BE2C (cell line): ENCODE data around the gene HEPACAM.

Source experiments
- DNase-seq: peaks from one replicate; pipeline ENCODE4 v3.0.0-alpha.2; 2020
- H3K27me3 ChIP-seq: fragments of 250-450 bp; sonication (Bioruptor Pico); 2 replicates; pipeline ENCODE4 v1.5.1; 2020; ENCODE audit warnings: mild to moderate bottlenecking
- H3K36me3 ChIP-seq: fragments of 250-450 bp; sonication (Bioruptor Pico); 2 replicates; pipeline ENCODE4 v1.5.1; 2020; ENCODE audit warnings: mild to moderate bottlenecking
- H3K4me1 ChIP-seq: fragments of 250-450 bp; sonication (Bioruptor Pico); 2 replicates; pipeline ENCODE4 v1.5.1; 2020
- H3K4me3 ChIP-seq: 2 replicates; pipeline ENCODE4 v1.5.1; 2011; ENCODE audit warnings: low read depth, low read length
- H3K9me3 ChIP-seq: fragments of 250-450 bp; sonication (Bioruptor Pico); 2 replicates; pipeline ENCODE4 v1.5.1; 2020
- TF ChIP-seq, protein P1 (sequence below): IDR thresholded peaks from 2 replicates; pipeline ENCODE4 v1.5.1; 2012; ENCODE audit warnings: mild to moderate bottlenecking, low read depth, low read length

Gene HEPACAM

GRCh38 chr11:124945826-124946225 lies 10.0 kb upstream of the HEPACAM start:
- Histone ChIP-seq H3K27me3 (peaks cover 22% of the 10 kb centered on the region), H3K4me1 (no peaks in the 10 kb centered on the region), H3K4me3 (no peak overlapping the region), H3K36me3 (no peaks in the 10 kb centered on the region), H3K9me3 (no peaks in the 10 kb centered on the region)
- TF ChIP-seq, protein P1, sequence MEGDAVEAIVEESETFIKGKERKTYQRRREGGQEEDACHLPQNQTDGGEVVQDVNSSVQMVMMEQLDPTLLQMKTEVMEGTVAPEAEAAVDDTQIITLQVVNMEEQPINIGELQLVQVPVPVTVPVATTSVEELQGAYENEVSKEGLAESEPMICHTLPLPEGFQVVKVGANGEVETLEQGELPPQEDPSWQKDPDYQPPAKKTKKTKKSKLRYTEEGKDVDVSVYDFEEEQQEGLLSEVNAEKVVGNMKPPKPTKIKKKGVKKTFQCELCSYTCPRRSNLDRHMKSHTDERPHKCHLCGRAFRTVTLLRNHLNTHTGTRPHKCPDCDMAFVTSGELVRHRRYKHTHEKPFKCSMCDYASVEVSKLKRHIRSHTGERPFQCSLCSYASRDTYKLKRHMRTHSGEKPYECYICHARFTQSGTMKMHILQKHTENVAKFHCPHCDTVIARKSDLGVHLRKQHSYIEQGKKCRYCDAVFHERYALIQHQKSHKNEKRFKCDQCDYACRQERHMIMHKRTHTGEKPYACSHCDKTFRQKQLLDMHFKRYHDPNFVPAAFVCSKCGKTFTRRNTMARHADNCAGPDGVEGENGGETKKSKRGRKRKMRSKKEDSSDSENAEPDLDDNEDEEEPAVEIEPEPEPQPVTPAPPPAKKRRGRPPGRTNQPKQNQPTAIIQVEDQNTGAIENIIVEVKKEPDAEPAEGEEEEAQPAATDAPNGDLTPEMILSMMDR: no peak
- no peak for DNase-seq

- Histone ChIP-seq H3K4me3 (no peak overlapping the region), H3K4me1 (no peaks in the 10 kb centered on the region), H3K36me3 (no peaks in the 10 kb centered on the region), H3K27me3 (peaks cover 24% of the 10 kb centered on the region), H3K9me3 (no peaks in the 10 kb centered on the region)
- DNase-seq: no peak
- TF ChIP-seq, protein P1: no peak
Measured at GRCh38 chr11:124944565-124944964, 8.7 kb upstream of the HEPACAM start.

DNA sequence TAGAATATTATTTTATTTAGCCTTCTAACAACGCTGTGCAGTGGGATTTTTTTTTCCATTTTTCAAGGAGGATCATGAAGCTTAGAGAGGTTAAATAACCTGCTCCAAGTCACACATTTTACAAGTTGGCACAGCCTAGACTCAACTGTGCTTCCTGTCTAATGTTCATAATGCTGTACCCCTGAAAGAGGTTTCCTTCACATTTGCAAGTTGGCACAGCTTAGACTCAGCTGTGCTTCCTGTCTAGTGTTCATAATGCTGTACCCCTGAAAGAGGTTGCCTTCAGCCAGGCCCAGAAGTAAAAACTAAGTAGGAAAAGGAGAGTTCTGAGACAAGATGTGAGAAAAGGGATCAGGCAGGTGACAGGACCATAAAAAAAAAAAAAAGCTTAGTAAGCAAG lies 7.9 kb upstream of the HEPACAM start:
- H3K27me3 ChIP-seq: peaks cover 27% of the 10 kb centered on the region
- H3K4me1 ChIP-seq: no peaks in the 10 kb centered on the region
- H3K36me3 ChIP-seq: no peaks in the 10 kb centered on the region

DNA sequence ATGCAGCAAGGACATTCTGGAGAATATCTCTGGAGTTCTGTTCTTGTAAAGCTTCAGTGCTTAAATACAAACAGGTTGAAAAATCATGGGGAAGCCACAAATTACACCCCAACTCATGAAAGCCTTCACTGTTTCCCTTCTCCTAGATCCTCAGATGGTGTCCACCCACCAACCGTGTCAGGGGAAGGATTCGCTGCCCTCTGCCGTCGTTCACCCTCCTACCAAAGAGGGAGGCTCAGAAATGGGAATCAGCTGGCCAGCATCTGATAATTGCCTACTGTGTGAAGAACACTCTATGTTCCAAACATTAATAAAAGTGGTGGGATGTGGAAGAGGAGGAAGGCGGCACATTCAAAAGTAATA lies 7.4 kb upstream of the HEPACAM start:
- TF ChIP-seq, protein P1: no peak
- peaks cover 24% of the 10 kb centered on the region for H3K27me3 ChIP-seq
- no peak for DNase-seq
- H3K4me1 ChIP-seq: no peaks in the 10 kb centered on the region
- H3K4me3 ChIP-seq: no peak overlapping the region
- no peaks in the 10 kb centered on the region for H3K9me3 ChIP-seq
- H3K36me3 ChIP-seq: no peaks in the 10 kb centered on the region

More for the DNA sequence above, 7.9 kb upstream of the HEPACAM start:
- DNase-seq: no peak
- Histone ChIP-seq H3K9me3 (no peaks in the 10 kb centered on the region), H3K4me3 (no peak overlapping the region)
- TF ChIP-seq, protein P1: no peak

DNA sequence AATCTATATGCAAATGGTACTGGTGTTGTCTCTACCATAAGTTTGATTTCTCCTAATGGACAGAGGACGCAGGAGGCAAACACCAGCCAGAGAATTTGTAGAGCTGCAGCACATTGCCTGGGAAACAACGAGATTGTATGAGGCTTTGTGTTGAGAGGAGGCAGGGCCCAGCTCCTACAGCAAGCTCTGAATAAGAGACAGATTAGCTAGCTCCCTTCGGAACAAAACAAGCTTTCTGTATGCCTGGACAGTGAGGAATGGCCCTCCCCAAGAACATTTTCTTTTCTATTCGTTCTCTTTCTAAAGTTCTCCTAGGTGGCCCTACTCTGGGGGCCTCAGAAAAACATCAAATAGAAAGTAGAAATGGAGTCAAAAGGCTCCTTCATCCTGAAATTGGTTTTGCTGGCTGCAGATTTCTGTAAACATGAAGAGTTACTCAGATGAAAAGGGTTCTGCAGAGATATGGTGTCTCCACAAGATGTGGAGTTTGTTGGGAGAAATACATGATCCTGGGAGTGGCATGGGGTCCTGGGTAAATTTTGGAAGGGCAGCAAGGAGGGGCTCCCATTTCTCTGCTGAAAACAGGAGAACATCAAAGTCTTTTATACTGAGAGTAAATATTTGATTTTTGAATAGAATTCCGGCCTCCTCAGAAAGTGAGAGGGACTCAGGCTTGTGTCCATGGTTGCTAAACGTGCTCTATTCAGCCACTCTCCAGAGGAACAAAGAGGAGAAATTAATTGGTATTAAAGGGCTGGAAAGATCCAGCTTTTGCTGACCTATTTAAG lies 6.8 kb upstream of the HEPACAM start:
- H3K9me3 ChIP-seq: no peaks in the 10 kb centered on the region
- no peaks in the 10 kb centered on the region for H3K36me3 ChIP-seq
- TF ChIP-seq, protein P1: no peak
- no peak for DNase-seq
- no peaks in the 10 kb centered on the region for H3K4me1 ChIP-seq
- H3K4me3 ChIP-seq: no peak overlapping the region
- peaks cover 28% of the 10 kb centered on the region for H3K27me3 ChIP-seq

- Histone ChIP-seq H3K27me3 (peaks cover 34% of the 10 kb centered on the region), H3K4me1 (no peaks in the 10 kb centered on the region), H3K9me3 (no peaks in the 10 kb centered on the region), H3K36me3 (no peaks in the 10 kb centered on the region), H3K4me3 (no peak overlapping the region)
- TF ChIP-seq, protein P1: no peak
- DNase-seq: no peak
Measured at GRCh38 chr11:124941703-124942102, 5.9 kb upstream of the HEPACAM start.
